Inflammatory macrophage treated with lipopolysaccharide for 4 hours (primary cell): ENCODE results near the gene TNRC18.

Experiments used
- DNase-seq: peaks from one replicate; pipeline ENCODE4 v3.0.0-alpha.2; 2020

TNRC18 gene

GRCh38 chr7:5425507-5426225, 2.0 kb upstream of the TNRC18 start:
- DNase-seq, result peak; percentile 64

GRCh38 chr7:5424749-5425506, 1.3 kb upstream of the TNRC18 start:
- DNase-seq, result peak; percentile 51

- DNase-seq, result peak; percentile 95
These were observed 528 bp upstream of the TNRC18 start for GRCh38 chr7:5423976-5424748.

- DNase-seq, result peak; percentile 48
These were observed 983 bp downstream of the TNRC18 start for GRCh38 chr7:5422396-5423305.

- peak; percentile 78 for DNase-seq
These were observed 1.8 kb downstream of the TNRC18 start for GRCh38 chr7:5421714-5422395.

- DNase-seq, result peak; percentile 57
These were observed 2.5 kb downstream of the TNRC18 start for GRCh38 chr7:5420881-5421713.

GRCh38 chr7:5420067-5420880, 3.4 kb downstream of the TNRC18 start:
- DNase-seq, result no peak

GRCh38 chr7:5419539-5420066, 4.0 kb downstream of the TNRC18 start:
- DNase-seq, result no peak

- no peak for DNase-seq
These were observed 5.4 kb downstream of the TNRC18 start for GRCh38 chr7:5418285-5418582.

- DNase-seq, result no peak
These were observed 6.2 kb downstream of the TNRC18 start for GRCh38 chr7:5417106-5418071.

- DNase-seq, result no peak
These were observed 8.7 kb downstream of the TNRC18 start for GRCh38 chr7:5414916-5415315.

- DNase-seq, result no peak
These were observed 10.2 kb downstream of the TNRC18 start for GRCh38 chr7:5413449-5413786.

- no peak for DNase-seq
These were observed 14.9 kb downstream of the TNRC18 start for GRCh38 chr7:5408777-5409176.

GRCh38 chr7:5406957-5407945, 16.4 kb downstream of the TNRC18 start:
- peak; percentile 71 for DNase-seq

- DNase-seq, result no peak
These were observed 19.2 kb downstream of the TNRC18 start for GRCh38 chr7:5404421-5404826.

GRCh38 chr7:5403442-5403841, 20.2 kb downstream of the TNRC18 start:
- no peak for DNase-seq

GRCh38 chr7:5397736-5398135, 25.9 kb downstream of the TNRC18 start:
- DNase-seq, result no peak
